GM19043 (cell line): ENCODE measurements around the gene ANKLE2.
"Not testable (repeated sequence)": the region's sequence is repeated elsewhere in the genome, so short reads cannot be mapped to it uniquely, and the experiment has no call there.

Experiments used
- ATAC-seq: cut with Tn5 transposase; IDR thresholded peaks from one replicate; pipeline ENCODE4 v1.9.1; 2021; ENCODE audit warnings: low read depth; ENCODE audit not compliant: unreplicated experiment

Gene ANKLE2

GRCh38 chr12:132695431-132695830 is 66.2 kb downstream of the ANKLE2 start:
- no peak for ATAC-seq

DNA sequence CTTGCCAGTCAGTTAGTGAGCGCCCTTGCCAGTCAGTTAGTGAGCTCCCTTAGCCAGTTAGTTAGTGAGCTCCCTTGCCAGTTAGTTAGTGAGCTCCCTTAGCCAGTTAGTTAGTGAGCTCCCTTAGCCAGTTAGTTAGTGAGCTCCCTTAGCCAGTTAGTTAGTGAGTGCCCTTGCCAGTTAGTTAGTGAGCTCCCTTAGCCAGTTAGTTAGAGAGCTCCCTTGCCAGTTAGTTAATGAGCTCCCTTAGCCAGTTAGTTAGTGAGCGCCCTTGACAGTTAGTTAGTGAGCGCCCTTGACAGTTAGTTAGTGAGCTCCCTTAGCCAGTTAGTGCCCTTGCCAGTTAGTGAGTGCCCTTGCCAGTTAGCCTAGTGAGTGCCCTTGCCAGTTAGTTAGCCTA is 66.7 kb downstream of the ANKLE2 start:
- ATAC-seq = not testable (repeated sequence)

DNA sequence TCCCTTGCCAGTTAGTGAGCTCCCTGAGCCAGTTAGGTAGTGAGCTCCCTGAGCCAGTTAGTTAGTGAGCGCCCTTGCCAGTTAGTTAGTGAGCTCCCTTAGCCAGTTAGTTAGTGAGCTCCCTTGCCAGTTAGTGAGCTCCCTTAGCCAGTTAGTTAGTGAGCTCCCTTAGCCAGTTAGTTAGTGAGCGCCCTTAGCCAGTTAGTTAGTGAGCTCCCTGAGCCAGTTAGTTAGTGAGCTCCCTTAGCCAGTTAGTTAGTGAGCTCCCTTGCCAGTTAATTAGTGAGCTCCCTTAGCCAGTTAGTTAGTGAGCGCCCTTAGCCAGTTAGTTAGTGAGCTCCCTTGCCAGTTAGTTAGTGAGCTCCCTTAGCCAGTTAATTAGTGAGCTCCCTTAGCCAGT is 69.6 kb downstream of the ANKLE2 start:
- ATAC-seq = not testable (repeated sequence)

- ATAC-seq = no peak
These were observed 71.5 kb downstream of the ANKLE2 start for GRCh38 chr12:132690112-132690511.

GRCh38 chr12:132689227-132689626 is 72.4 kb downstream of the ANKLE2 start:
- no peak for ATAC-seq

- ATAC-seq = peak; percentile 89
These were observed 74.1 kb downstream of the ANKLE2 start, which contains the start of the genes POLE and PXMP2 for GRCh38 chr12:132687211-132688164. Gene POLE, minus strand, starts transcription at chr12:132687342. Its CDS starts 27 bp downstream, at chr12:132687315. Gene PXMP2, plus strand, starts transcription at chr12:132687587. Its CDS starts 84 bp downstream, at chr12:132687671.

- ATAC-seq = peak; percentile 16
These were observed 74.8 kb downstream of the ANKLE2 start for GRCh38 chr12:132686825-132687210.

- no peak for ATAC-seq
These were observed 76.2 kb downstream of the ANKLE2 start for GRCh38 chr12:132685400-132685799.

DNA sequence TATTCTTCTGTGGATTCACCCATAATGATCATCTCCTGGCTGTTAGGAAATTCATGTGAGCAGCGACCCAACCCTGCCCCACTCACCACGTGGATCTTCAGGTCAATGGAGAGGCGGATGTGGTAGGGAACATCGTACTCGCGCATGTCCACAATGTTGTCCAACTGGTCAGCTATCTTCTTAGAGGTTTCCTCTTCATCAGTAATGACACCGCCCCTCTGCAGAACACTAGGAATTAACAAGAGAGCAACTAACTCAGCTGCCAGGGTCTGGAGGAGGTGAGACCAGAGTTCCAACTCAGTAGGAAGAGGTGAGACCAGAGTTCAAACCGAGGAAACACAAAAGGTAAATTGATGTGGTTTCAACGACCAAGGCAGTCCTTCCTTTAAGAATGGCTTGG is 84.1 kb downstream of the ANKLE2 start:
- ATAC-seq = no peak

DNA sequence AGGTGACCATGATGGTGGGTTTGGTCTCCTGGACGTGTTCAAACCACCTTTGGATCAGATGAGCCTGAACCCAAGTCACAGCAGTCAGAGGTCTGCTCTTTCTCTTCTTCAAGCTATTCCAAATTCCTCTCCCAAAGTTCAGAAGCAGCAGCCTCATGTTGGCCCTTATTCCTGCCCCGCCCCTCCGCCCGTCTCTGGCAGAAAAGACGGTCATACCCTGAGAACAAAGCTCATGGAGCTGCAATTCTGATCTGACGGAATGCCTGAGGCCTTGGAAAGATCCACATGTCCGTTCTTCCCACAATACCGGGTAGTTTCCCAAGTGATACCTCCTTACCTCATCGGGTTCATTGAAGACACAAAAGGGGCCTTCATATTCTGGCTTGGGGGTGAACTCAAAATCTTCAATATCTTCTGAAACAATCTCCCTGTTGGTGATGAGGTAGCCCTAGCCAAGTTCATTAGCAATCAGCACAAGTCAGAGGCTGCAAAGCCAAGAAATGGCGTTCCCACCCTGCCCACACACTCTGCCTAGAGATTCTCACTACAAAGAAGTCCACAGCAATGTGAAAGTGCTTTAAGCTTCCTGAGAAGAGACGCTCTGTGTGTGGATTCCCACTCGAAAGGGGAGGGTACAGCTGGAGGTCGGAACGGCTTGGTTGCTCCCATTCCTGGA is 85.7 kb downstream of the ANKLE2 start:
- no peak for ATAC-seq
